ENCODE data around the gene CADM4.
"Not testable (repeated sequence)": the region's sequence is repeated elsewhere in the genome, so short reads cannot be mapped to it uniquely, and the experiment has no call there.

Gene CADM4, protein sequence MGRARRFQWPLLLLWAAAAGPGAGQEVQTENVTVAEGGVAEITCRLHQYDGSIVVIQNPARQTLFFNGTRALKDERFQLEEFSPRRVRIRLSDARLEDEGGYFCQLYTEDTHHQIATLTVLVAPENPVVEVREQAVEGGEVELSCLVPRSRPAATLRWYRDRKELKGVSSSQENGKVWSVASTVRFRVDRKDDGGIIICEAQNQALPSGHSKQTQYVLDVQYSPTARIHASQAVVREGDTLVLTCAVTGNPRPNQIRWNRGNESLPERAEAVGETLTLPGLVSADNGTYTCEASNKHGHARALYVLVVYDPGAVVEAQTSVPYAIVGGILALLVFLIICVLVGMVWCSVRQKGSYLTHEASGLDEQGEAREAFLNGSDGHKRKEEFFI

DNA sequence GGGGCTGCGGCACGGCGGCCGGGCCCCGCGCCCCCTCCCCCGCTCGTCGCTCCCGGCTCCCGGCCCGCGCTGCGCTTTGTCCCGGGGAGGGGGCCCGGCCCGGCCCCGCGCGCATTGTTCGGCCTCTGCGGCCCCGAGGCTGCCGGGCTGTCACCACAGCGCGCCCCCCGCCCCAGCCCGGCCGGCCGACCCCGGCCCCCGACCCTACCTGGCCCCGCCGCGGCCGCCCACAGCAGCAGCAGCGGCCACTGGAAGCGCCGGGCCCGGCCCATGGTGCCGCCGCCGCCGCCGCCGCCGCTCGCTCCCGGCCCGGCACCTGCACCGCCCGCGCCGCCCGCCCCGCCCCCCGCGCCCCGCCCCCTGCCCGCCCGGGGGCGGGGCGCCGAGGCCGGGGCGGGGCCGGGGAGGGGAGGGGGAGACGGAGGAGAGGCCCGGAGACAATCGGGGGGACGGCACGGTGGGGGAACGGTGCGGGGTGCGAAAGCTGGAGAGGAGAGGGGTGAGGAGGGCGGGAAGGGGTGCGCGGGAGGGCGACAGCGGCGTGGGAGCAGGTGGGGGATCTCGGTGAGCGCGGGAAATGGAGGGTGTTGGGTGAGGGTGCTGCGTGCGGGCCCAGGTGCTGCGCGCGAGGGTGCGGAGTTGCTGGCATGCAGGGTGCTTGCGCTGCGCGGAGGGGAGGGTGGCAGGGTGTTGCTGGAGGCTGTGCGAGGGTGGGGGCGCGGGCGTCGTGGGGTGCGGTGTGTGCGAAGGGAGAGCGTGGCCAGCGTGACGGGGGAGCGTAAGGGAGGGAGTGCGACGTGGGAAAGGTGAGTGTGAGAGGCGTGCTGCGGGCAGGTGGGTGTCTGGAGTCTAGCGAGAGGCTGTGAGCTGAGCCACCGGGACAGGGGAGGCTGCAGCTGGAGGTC lies at the start of gene CADM4:
Gene CADM4, minus strand, starts transcription at position 332 of the 905 bp plus-strand sequence. Its CDS starts 60 bp downstream, at position 272.
- DNase-seq: peak; percentile 40 to 47

DNA sequence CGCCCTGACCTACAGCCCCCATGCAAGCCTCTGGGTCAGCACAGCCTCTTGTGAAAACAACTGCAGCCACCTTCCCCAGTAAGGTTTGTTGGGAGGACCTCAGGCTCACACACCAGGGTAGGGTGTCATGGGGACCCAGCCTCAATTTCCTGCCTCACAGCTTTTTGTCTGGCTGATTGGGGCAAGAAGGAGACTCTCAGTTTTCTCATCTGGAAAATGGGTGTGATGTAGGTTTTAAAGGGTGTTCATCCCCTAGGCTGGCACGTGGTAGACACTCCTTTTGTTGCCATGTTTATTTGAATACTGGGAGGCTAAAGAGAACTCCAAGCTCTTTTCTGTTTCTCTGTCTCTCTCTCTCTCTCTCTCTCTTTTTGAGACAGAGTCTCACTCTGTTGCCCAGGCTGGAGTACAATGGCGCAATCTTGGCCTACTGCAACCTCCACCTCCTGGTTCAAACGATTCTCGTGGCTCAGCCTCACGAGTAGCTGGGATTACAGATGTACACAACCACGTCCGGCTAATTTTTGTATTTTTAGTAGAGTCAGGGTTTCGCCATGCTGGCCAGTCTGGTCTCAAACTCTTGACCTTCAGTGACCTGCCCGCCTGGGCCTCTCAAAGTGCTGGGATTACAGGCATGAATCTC lies 48.5 kb upstream of the CADM4 start:
- DNase-seq: no peak

DNA sequence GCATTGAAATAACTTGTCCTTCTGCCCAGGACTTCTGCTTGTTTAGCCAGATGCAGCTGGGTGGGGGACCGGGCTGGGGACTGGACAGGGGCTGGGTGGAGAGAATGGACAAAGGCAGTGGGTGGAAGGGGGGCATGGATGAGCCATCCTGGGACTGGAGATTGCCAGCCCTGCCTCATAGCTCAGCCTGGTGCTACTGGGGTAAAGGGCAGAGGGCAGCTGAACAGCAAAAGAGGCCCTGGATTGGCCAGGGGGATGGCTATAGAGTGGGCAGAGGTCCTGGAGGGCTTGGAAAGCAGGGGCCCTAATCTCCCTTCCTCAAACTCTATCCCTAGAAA lies 48.0 kb upstream of the CADM4 start:
- no peak for DNase-seq

DNA sequence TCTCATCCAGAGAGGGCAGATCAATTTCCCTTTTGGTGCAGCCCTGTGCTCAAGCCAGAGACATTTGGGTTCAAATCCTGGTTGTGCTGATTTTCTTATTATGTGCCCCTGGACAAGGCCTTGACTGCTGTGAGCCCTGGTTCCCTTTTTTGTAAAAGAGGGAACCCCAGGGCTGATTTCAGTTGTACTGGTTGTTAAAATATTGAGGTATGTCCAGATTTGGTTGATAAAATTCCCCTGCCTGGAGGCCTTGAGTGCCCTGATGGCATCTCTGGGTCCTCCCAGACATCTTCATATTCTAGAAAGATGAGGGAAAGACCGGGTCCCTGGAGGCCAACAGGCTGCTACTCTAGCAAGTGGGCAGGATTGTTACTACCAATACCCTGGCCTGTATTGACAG lies 44.7 kb upstream of the CADM4 start:
- DNase-seq: no peak

DNA sequence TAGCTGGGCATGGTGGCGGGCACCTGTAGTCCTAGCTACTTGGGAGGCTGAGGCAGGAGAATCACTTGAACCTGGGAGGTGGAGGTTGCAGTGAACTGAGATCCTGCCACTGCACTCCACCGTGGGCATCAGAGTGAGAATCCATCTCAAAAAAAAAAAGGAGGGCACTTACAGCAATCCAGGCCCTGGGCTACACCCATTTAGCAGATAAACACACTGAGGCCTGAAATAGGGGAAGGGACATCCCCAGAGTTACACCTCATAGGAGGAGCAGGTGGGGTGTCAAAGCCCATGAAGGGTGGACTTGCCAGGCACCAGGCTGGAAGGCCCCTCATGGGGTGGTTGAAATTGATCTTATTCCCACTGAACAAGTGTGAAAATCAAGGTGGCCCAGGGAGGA lies 44.3 kb upstream of the CADM4 start:
- DNase-seq: no peak

DNA sequence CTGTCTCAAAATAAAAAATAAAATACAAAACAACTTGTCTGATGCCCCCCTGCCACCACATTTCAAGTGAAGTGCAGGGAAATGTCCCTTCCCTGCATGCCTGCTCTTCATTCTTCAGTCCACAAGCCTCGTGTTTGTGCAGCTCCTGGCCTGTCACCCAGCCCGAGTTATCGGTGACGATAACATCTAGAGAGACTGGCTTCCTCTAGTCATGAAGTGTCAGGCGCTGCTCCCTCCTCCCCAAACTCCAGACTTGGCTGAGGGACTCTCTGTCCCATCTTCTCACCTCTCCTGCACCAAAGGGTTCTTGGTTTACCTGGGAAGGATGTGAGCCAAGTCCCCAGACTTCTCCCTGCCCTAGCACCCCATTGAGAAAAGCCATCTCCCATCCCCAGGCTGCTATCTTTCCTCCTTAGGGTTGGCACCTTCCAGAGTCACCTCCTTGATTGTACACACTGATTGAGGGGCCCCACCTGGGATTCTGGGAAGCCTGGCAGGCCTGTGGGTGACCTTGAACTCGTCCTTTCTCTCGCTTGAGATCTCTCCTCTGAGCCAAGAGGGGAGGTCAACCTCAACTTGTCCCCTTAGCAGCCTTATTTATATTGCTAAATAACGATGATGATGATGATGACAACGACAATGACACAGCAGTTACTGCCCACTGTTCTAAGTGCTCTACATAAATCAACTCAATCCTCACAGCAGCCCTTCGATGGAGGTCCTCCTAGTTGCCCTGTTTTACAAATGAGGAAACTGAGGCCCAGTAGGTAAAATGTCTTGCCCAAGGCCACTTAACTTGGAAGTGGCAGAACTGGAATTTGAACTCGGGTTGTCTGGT lies 43.4 kb upstream of the CADM4 start:
- no peak for DNase-seq

DNA sequence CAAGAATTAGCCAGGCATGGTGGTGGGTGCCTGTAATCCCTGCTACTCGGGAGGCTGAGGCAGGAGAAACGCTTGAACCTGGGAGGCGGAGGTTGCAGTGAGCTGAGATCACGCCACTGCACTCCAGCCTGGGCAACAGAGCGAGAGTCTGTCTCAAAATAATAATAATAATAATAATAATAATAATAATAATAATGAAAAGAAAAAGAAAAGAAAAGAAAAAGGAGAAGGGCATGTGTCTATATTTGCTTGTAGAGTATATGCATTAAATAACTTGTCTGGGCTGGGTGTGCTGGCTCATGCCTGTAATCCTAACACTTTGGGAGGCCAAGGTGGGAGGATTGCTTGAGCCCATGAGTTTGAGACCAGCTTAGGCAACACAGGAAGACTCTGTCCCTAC lies 42.6 kb upstream of the CADM4 start:
- not testable (repeated sequence) for DNase-seq

DNA sequence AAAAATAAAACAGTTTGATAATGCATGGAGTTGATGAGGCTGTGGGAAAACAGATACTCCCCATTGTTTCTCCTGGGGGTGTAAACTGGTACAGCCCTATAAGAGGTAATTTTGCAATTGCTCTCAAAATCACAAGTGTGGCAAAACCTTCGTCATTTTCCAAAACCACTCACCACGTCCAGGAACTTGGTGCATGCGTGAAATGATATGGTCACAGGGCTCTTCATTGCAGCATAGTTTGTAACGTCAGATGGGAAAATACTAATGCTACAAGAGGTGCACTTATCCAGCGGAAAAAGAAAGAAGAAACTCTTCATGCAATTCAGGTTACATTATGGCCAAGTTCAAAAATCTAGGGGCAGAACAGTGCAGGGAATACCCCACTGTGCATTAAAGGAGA lies 42.2 kb upstream of the CADM4 start:
- no peak for DNase-seq

DNA sequence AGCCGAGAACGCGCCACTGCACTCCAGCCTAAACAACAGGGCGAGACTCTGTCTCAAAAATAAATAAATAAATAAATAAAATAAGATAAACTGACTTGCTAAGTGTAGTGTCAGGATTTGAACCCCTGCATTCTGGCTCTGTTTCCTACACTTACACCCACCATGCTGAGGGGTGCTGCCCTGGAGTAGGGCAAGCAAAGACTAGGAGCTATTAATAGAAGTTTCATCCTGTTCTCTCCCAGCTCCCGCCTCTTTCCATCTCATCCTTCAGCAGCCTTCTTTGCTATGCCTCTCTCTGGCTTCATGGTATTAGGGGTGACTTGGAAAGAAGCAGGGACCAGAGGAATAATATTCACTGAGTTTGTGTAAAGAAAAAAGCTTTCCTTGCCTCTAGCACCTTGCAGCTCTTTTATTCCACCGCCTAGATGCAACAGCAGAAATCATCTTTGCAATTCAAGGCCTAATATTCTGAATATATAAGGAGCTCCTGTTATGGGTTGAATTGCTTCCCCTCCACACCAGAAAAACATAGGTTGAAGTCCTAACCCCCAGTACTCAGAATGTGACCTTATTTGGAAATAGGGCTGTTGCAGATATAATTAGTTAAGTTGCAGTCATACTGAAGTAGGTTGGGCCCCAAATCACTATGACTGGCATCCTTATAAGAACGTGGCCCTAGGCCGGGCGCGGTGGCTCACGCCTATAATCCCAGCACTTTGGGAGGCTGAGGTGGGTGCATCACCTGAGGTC lies 39.0 kb upstream of the CADM4 start:
- no peak for DNase-seq

DNA sequence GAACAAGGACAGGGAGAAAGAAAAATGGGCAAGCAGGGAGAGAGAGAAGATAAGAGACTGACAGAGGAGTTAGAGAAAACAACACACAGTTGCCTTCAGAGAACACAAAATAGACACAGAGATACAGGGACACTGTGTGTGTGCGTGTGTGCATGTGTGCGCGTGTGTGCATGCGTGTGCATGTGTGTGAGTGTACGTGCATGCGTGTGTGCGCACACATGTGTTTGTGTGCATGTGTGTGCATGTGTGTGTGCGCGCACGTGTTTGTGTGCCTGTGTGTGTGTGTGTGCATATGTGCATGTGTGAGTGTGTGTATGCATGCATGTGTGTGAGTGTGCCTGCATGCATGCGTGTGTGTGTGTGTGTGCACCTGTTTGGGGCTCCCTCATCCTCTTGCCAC lies 36.3 kb upstream of the CADM4 start:
- no peak for DNase-seq

DNA sequence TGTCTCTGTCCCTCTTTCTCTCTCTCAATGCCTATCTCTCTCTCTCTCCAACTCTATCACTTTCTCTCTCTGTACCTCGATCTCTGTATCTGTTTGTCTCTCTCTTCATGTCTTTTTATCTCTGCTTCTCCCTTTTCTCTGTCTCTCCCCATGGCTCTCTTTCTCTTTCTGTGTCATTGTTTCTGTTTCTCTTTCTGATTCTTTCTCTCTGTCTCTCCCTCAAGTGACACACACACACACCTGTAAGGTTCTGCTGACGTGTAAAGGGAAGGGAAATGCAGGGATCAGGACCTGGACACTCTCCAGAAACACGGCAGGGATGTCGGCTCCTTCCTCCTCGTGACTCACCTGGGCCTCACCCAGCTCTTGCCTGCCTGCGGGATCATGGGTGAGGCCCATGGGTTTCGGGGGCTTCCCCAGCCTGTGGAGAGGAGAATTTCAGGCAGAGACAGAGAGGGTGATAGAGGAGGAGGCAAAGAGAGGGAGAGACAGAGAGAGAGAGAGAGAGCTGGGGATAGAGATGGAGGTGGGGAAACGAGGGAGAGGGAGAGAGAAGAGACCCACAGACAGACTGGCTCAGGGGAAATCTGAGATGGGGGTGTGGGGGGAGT lies 35.7 kb upstream of the CADM4 start:
- no peak for DNase-seq

DNA sequence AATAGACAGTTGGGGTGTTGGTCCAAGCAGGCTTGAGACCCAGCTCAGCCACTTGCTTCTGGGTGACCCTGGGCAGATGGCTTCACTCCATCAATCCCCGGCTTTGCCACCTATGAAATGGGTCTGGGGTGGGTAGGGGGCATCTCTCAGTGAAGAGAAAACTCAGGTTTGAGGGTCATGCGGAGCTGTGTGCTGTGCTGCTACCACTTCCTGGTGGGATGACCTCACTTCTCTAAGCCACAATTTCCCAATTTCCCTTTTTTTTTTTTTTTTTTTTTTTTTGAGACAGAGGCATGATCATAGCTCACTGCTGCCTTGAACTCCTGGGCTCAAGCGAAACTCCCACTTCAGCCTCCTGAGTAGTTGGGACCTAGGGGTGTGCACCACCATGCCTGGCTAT lies 34.9 kb upstream of the CADM4 start:
- DNase-seq: no peak

DNA sequence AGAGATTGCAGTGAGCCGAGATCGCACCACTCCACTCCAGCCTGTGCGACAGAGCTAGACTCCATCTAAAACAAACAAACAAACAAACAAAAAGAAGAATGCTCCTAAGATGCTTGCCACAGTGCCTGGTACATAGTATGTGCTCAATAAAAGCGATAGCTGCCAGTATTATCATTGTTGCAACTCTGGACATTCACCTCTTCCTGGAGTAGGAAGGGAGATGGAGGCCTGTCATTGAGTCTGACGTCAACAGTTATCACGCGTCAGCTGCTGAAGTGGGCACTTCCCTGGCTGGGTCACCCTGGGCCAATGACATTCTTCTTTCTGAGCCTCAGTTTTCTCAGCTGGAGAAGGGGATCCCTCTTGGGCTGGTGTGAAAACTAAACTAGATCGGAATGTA lies 34.5 kb upstream of the CADM4 start:
- no peak for DNase-seq

DNA sequence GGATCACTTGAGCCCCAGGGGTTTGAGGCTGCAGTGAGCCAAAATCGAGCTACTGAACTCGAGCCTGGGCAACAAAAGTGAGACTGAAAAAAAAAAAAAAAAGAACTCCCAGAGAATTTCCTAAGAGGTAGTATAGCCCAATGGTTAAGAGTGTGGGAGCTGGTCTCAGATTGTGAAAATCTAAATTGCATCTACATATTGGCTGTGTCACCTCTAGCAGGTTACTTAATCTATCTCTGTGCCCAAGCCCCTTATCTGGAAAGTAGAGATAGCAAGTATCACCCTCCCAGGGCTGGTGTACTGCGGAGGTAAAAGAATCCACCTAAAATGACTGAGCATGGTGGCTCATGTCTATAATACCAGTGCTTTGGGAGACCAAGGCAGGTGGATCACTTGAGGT lies 34.0 kb upstream of the CADM4 start:
- no peak for DNase-seq

DNA sequence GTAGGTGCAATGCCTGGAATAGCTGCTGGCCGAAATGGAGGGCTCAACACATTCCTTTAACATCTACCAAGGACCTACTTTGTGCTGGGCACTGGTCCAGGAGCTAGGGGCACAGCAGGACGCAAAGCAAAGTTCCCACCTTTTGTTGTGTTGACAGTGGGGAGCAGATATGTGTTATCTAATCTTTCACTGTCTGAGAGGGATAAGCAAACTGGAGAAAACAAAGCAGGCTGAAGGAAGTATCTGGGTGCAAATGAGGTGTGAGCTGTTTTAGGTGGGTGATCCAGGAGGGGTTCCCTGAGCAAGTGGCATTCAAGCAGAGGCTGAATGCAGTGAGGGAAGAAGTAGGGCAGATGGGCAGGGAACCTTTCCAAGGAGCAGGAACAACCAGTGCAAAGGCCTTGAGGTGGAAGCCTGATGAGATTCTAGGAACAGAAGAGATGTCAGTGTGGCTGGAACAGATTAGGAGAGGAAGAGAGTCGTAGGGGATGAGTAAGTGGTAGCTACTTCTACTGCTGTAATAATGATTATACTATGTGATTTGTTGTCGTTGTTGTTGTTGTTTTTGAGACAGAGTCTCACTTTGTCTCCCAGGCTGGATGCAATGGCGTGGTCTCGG lies 32.5 kb upstream of the CADM4 start:
- no peak for DNase-seq

DNA sequence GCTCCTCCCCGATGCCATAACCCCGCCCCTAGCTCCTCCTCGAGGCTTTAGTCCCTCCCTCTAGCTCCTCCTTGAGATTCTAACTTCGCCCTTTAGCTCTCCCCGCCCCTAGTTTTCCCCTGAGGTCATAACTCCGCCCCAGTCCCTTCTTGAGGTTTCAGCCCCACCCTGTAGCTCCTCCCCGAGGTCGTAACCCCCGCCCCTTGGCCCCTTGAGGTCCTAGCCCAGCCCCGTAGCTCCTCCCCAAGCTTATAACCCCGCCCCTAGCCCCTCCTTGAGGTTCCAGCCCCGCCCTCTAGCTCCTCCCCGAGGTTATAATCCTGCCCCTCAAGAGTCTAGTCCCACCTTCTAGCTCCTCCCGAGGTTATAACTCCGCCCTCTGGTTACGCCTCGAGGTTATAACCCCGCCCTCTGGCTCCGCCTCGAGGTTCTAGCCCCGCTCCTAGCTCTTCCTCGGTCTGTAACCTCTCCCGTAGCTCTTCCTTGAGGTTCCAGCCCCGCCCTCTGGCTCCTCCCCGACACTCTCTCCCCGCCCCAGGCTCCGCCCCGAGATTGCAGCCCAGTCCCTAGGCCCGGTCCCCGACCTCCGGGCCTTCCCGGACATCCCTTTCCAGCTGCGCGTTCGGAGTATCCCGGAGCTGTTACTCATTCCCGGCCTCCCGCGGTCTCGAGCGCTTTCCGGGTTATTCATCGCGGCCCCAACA lies 28.9 kb upstream of the CADM4 start:
- peak; percentile 94 to 96 for DNase-seq

DNA sequence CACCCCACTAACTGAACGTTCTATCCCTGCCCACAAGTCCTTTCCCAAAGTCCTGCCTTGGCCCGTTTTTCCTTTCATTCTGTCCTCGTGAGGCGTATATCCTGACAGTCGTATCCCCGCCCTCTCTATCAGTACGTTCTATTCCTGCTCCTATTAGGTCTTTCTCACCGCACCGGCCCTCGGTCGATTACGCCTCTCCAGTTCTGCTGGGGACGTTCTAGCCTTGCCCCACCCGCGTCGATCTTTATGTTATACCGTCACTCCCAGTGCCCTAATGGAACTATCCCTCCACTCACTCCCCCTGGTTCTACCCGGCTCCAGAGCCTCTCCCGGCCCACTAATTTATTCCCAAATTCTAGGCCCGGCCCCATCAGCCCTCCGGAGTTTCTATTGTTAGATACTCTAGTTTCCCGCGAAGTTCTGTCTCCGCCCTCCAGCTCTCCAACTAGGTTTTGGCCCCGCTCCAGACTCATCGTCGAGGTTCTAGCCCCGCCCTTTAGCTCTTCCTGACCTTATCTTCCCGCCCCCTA lies 28.3 kb upstream of the CADM4 start:
- DNase-seq: no peak

DNA sequence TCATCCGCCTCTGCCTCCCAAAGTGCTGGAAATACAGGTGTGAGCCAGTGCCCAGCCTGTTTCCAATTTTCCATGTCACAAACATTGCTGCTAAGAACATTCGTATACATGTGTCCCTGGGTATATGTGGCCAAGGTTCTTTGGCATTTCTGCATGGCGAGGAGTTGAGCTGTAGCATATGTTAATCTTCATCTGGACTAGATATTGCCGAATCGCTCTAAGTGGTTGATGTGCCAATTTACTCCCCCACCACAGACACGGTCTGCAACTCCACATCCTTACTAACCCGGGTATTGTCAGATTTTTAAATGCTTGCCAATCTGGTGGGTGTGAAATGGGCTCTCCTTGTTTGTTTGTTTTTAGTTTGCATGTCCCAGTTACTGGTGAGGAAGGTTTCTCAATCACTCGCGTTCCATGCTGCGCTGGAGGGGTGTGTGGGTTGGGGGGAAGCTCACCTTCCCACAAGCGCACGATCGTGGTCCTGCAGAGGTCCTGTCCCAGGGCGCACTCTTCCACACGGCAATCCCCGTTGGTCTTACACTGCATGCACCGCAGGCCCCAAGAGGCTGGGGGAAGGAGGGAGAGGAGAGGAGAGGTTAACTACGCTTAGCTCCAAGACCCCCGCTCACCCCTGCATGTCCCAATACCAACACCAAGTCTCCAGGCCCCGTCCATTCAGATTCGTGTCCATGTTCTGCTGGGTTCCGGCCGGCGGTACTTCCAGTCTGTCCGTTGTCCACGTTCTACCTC lies 27.7 kb upstream of the CADM4 start:
- no peak for DNase-seq

DNA sequence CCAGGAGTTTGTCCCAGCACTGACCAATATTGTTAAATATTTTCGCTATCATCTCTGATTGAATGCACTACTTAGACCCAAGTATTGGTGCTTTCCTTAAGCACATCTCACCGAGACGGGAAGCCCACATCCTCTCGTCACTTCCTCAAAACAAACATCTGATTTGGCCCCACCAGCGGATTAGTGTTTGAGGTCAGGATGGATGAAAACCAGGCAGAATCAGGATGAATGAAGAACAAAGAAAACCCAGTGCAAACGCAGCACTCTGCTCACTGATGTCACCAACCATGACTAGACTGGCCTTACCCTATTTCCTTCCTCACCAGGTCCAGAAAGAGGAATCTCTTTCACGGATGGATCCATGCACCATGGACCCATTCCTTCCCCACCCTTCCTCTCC lies 24.4 kb upstream of the CADM4 start:
- DNase-seq: no peak

Data from stimulated activated CD4-positive, alpha-beta T cell treated with anti-CD3 and anti-CD28 coated beads, Interleukin-2, amount 100 ng/mL, for 24 hours (primary cell).